Measurements from ENCODE around the gene EP300. TPM values are rescaled to one million over a fixed set of nuclear protein-coding genes. Genes with fewer than 3 reads are reported as not detected.

Gene EP300
- total and polyA plus RNA-seq, 2 of the 8 experiments (the other 6 are each of a cell fraction or from before 2014, with no cell fraction given), result 39.5 to 109 TPM

DNA sequence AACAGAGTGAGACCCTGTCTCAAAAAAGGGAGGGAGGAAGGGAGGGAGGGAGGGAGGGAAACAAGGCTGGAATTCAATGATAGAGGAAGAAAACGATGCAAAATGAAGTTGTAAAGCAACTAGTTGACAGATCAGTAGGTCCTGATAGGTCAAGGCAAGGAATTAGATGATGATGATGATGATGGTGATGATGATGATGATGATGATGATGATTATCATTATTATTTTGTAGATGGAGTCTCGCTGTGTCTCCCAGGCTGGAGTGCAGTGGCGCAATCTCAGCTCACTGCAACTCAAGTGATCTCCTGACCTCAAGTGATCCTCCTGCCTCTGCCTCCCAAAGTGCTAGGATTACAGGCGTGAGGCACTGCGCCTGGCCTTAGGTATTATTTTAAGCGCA is 101.4 kb downstream of the EP300 start:
- no peak overlapping the region for H2BK15ac ChIP-seq (ENCODE audit: low read length)
- WGBS, 2 experiments (ENCODE audit: extremely low coverage in 1 of 2, insufficient coverage in 1 of 2, insufficient read length in 1 of 2, insufficient replicate concordance in 2 of 2, low coverage in 1 of 2, low lambda C conversion rate in 2 of 2, missing lambda C conversion rate in 1 of 2), result 93% methylated on average over 6 of the region's 6 CpGs; no CpG with 5 or more reads in 1 of the 2 experiments
- CTCF ChIA-PET (ENCODE audit: partially characterized antibody), result interaction anchor here (0.6 to 1.2 kb wide), 2 partner anchors 9 to 61 kb away, joined by 3 read pairs; no protein-coding TSS in a partner anchor

More for the DNA sequence above, 101.4 kb downstream of the EP300 start:
- Histone ChIP-seq H3K79me1 (ENCODE audit: low read depth, low read length) (no peaks in the 10 kb centered on the region), H3K4ac (replicated peaks; ENCODE audit: insufficient read length, low read depth, low read length) (no peak overlapping the region), H2AFZ (ENCODE audit: low read length) (no peak overlapping the region), H3K23ac (ENCODE audit: insufficient read length) (no peak overlapping the region), H4K8ac (ENCODE audit: extremely low read depth, insufficient read depth, low read length) (no peak overlapping the region), H4K5ac (ENCODE audit: insufficient read length, low read depth, low read length) (no peak overlapping the region), H3K4me1 (replicated peaks in 1 of 4; ENCODE audit: control insufficient read depth in 3 of 4, insufficient read depth in 4 of 4, low read length in 3 of 4) (peaks cover 0 to 2% (median under 1%) of the 10 kb centered on the region in 4 experiments; a peak in 1 of 7 replicates), H3K27me3 (replicated peaks in 1 of 4; ENCODE audit: control insufficient read depth in 3 of 4, extremely low read depth in 1 of 4, insufficient read depth in 3 of 4, low read length in 3 of 4) (peaks cover 0 to 18% (median 13%) of the 10 kb centered on the region in 4 experiments; a peak in 6 of 7 replicates), H2BK20ac (ENCODE audit: low read length) (no peak overlapping the region), H2BK120ac (replicated peaks; ENCODE audit: low read depth, low read length) (no peak overlapping the region), H3K23me2 (ENCODE audit: low read depth, low read length) (peaks cover 14% of the 10 kb centered on the region), H3K9ac (replicated peaks in 1 of 4; ENCODE audit: extremely low read depth in 1 of 4, low read depth in 3 of 4, low read length in 3 of 4) (no peak overlapping the region), H2BK5ac (ENCODE audit: low read depth, low read length) (no peak overlapping the region), H4K91ac (replicated peaks; ENCODE audit: insufficient read length, low read length) (no peak overlapping the region), H3K4me3 (ENCODE audit: extremely low read depth in 1 of 4, insufficient read depth in 2 of 4, low read depth in 3 of 4, low read length in 4 of 4) (no peak overlapping the region), H3K9me3 (ENCODE audit: insufficient read depth in 2 of 2, low read depth in 1 of 2, low read length in 1 of 2) (no peaks in the 10 kb centered on the region), H3K27ac (ENCODE audit: low read depth, low read length) (no peak overlapping the region), H3K56ac (replicated peaks; ENCODE audit: insufficient read length, low read depth, low read length) (no peak overlapping the region), H3K36me3 (ENCODE audit: control insufficient read depth in 2 of 4, insufficient read depth in 4 of 4, low read length in 3 of 4) (no peaks in the 10 kb centered on the region; a peak in 1 of 8 replicates), H2AK5ac (ENCODE audit: low read depth, low read length) (no peak overlapping the region), H2BK12ac (ENCODE audit: low read depth, low read length) (no peak overlapping the region), H4K20me1 (replicated peaks in 1 of 2; ENCODE audit: control insufficient read depth in 1 of 2, insufficient read depth in 2 of 2, low read length in 2 of 2) (no peaks in the 10 kb centered on the region), H3K14ac (ENCODE audit: insufficient read length) (no peak overlapping the region), H3K4me2 (ENCODE audit: insufficient read depth in 1 of 2, low read depth in 2 of 2, low read length in 2 of 2) (no peak overlapping the region), H3K18ac (ENCODE audit: extremely low read depth, low read length) (no peak overlapping the region), H3K79me2 (ENCODE audit: control insufficient read depth in 1 of 2, insufficient read depth in 2 of 2, low read length in 2 of 2) (no peaks in the 10 kb centered on the region)
- TF ChIP-seq CTBP2 (IDR thresholded peaks at IDR 0.05; ENCODE audit: borderline replicate concordance, insufficient read depth, insufficient read length, low read length), result no peak
- TF ChIP-seq NRF1 (IDR thresholded peaks at IDR 0.05; ENCODE audit: low read depth, low read length), result no peak
- no peak for TF ChIP-seq RFX5 (IDR thresholded peaks at IDR 0.05; ENCODE audit: borderline replicate concordance, low read depth, low read length)
- no peak for TF ChIP-seq SUZ12 (IDR thresholded peaks at IDR 0.05; ENCODE audit: low read length)
- TF ChIP-seq TCF12 (IDR thresholded peaks at IDR 0.05; ENCODE audit: low read depth, low read length), result no peak
- TF ChIP-seq CHD2 (IDR thresholded peaks at IDR 0.05; ENCODE audit: low read length), result no peak
- TF ChIP-seq, protein P1, sequence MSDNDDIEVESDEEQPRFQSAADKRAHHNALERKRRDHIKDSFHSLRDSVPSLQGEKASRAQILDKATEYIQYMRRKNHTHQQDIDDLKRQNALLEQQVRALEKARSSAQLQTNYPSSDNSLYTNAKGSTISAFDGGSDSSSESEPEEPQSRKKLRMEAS (IDR thresholded peaks at IDR 0.05), result no peak
- no peak for TF ChIP-seq SP1 (IDR thresholded peaks at IDR 0.05; ENCODE audit: low read depth, low read length)
- no peak for TF ChIP-seq SIRT6 (IDR thresholded peaks at IDR 0.05; ENCODE audit: low read length)
- no peak for TF ChIP-seq RXRA (IDR thresholded peaks at IDR 0.05; ENCODE audit: insufficient read depth, low read depth, low read length)
- DNase-seq (ENCODE audit: low read depth in 1 of 2, low spot score in 2 of 2), result no peak
- POLR2A ChIA-PET (ENCODE audit: partially characterized antibody), result interaction anchor here (4.1 to 6.4 kb wide), 2 partner anchors 9 to 13 kb away, joined by 19 to 30 read pairs; no protein-coding TSS in a partner anchor
- no peak for FAIRE-seq
